Endodermal cell (in vitro differentiated cells): ENCODE data around the gene NUPR1. TPM values are rescaled to one million over a fixed set of nuclear protein-coding genes. Genes with fewer than 3 reads are reported as not detected.

Experiments used
- DNase-seq: peaks from one replicate; pipeline ENCODE4 v3.0.0-alpha.2; 2017
- H3K27ac ChIP-seq: 2 replicates; pipeline ENCODE4 v1.5.1; 2013; ENCODE audit warnings: mild to moderate bottlenecking, low read depth, low read length, moderate library complexity
- H3K27me3 ChIP-seq: 2 replicates; pipeline ENCODE4 v1.6.1; 2013; ENCODE audit warnings: mild to moderate bottlenecking, low read length, moderate library complexity; ENCODE audit not compliant: insufficient read depth, control insufficient read depth, poor library complexity, severe bottlenecking
- H3K36me3 ChIP-seq: 2 replicates; pipeline ENCODE4 v1.7.0; 2013; ENCODE audit warnings: mild to moderate bottlenecking, low read length, moderate library complexity; ENCODE audit not compliant: control insufficient read depth, insufficient read depth
- H3K4me1 ChIP-seq: one replicate; pipeline ENCODE4 v1.7.0; 2013; ENCODE audit warnings: low read length; ENCODE audit not compliant: control insufficient read depth, insufficient read depth
- H3K4me3 ChIP-seq: 2 replicates; pipeline ENCODE4 v1.5.1; 2013; ENCODE audit warnings: mild to moderate bottlenecking, low read length, moderate library complexity
- H3K9ac ChIP-seq: 2 replicates; pipeline ENCODE4 v1.6.1; 2013; ENCODE audit warnings: mild to moderate bottlenecking, low read length, moderate library complexity; ENCODE audit not compliant: poor library complexity, severe bottlenecking; ENCODE audit errors: extremely low read depth
- H3K9me3 ChIP-seq: 2 replicates; pipeline ENCODE4 v1.6.1; 2013; ENCODE audit warnings: mild to moderate bottlenecking, low read length, moderate library complexity; ENCODE audit not compliant: control insufficient read depth
- H3K27ac Mint-ChIP-seq: 2 replicates; pipeline ENCODE4 v1.8.0; 2020; ENCODE audit warnings: mixed read lengths
- H3K27me3 Mint-ChIP-seq: 2 replicates; pipeline ENCODE4 v1.8.0; 2021; ENCODE audit warnings: mild to moderate bottlenecking, mixed read lengths; ENCODE audit not compliant: insufficient read depth
- H3K36me3 Mint-ChIP-seq: 2 replicates; pipeline ENCODE4 v1.8.0; 2020; ENCODE audit warnings: low read depth, mixed read lengths
- H3K4me1 Mint-ChIP-seq: 2 replicates; pipeline ENCODE4 v1.8.0; 2020; ENCODE audit warnings: mixed read lengths
- H3K4me3 Mint-ChIP-seq: 2 replicates; pipeline ENCODE4 v1.8.0; 2020; ENCODE audit warnings: mild to moderate bottlenecking, moderate library complexity, mixed read lengths
- H3K9me3 Mint-ChIP-seq: 2 replicates; pipeline ENCODE4 v1.8.0; 2020; ENCODE audit warnings: mild to moderate bottlenecking, mixed read lengths
- WGBS, 2 experiments: methylation state at CpG; one replicate each; pipeline versions ENCODE4 v1.1.5 to v1.1.7; 2013; ENCODE audit warnings: missing lambda C conversion rate in 2 of 2, mixed read lengths in 1 of 2; ENCODE audit not compliant: insufficient coverage in 1 of 2, insufficient read length in 1 of 2; 5-methylcytosine and 5-hydroxymethylcytosine counted together
- total RNA-seq, 2 donors: library from RNA; stranded (reverse); fragmentation: NEBNext Ultra II Directional in 1 of 2; extraction: Animal tissue kit (Norgen Biotek cat#: 25700) in 1 of 2; gene quantifications; 2 replicates in 1 of 2; 3 replicates in 1 of 2; pipeline ENCODE4 v1.2.1, GENCODE V29; 2021
- TF ChIP-seq, protein P1 (sequence below): fragments of 200-600 bp; sonication (generic); conservative IDR thresholded peaks from 2 replicates; pipeline ENCODE4 v1.5.0; 2021; ENCODE audit warnings: antibody characterized with exemption, mild to moderate bottlenecking

NUPR1 gene
- total RNA-seq, 2 donors from 2014 or later = not detected

DNA sequence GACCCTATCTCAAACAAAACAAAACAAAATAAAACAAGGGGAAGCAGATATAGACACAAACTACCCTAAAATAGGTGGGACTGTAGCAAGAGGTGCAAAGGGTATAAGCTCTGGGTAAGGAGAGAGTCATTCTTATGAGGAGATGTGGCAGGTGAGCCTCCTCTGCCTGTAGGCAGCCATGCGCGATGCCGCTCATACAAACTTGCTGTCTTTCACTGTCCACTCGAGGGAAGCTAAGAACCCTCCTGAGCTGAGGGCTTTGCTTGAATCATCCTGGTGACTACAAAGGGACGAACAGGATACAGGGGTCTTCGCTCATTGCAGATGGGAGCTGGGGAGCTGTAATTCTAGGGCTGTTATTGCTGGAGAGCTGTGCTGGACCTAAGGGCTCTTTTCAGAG is 17.3 kb downstream of the NUPR1 start:
- TF ChIP-seq, protein P1, sequence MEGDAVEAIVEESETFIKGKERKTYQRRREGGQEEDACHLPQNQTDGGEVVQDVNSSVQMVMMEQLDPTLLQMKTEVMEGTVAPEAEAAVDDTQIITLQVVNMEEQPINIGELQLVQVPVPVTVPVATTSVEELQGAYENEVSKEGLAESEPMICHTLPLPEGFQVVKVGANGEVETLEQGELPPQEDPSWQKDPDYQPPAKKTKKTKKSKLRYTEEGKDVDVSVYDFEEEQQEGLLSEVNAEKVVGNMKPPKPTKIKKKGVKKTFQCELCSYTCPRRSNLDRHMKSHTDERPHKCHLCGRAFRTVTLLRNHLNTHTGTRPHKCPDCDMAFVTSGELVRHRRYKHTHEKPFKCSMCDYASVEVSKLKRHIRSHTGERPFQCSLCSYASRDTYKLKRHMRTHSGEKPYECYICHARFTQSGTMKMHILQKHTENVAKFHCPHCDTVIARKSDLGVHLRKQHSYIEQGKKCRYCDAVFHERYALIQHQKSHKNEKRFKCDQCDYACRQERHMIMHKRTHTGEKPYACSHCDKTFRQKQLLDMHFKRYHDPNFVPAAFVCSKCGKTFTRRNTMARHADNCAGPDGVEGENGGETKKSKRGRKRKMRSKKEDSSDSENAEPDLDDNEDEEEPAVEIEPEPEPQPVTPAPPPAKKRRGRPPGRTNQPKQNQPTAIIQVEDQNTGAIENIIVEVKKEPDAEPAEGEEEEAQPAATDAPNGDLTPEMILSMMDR = no peak
- no peak overlapping the region for H3K9ac ChIP-seq
- no peaks in the 10 kb centered on the region for H3K27me3 ChIP-seq
- Mint-ChIP-seq H3K4me3 (no peak overlapping the region), H3K36me3 (no peaks in the 10 kb centered on the region), H3K27ac (no peak overlapping the region), H3K4me1 (no peaks in the 10 kb centered on the region), H3K27me3 (no peaks in the 10 kb centered on the region), H3K9me3 (peaks cover 18% of the 10 kb centered on the region)
- peaks cover 9% of the 10 kb centered on the region for H3K9me3 ChIP-seq
- H3K4me1 ChIP-seq = no peaks in the 10 kb centered on the region
- H3K4me3 ChIP-seq = no peak overlapping the region
- H3K36me3 ChIP-seq = no peaks in the 10 kb centered on the region
- 86 to 92% methylated on average over 4 to 6 of the region's 6 CpGs for WGBS, 2 experiments
- no peak for DNase-seq
- no peak overlapping the region for H3K27ac ChIP-seq

DNA sequence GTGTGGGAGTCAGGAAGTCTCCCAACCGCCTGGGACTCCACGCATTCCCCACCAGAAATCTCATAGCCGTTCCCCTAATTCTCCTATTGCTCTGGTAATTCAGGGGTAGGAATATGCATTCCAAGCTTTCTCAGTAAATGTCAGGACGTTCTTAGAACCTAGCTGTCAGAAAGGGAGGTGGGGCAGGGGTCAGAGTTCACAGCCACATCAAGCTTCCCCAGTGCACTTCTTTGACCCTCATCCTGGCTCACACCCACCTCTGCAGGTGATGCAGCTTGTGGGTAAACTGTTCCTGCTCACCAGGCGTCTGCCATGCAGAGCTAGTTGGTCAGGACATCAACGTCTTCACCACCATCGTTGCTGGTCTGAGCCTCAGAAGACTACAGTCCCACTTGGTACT is 18.1 kb downstream of the NUPR1 start:
- 84 to 85% methylated on average over 5 to 7 of the region's 7 CpGs for WGBS, 2 experiments
- no peak overlapping the region for H3K27ac Mint-ChIP-seq
- no peak overlapping the region for H3K27ac ChIP-seq
- H3K4me3 ChIP-seq = no peak overlapping the region
- H3K9me3 Mint-ChIP-seq = peaks cover 10% of the 10 kb centered on the region
- H3K4me1 ChIP-seq = no peaks in the 10 kb centered on the region
- H3K4me3 Mint-ChIP-seq = no peak overlapping the region
- TF ChIP-seq, protein P1 = no peak
- H3K27me3 ChIP-seq = no peaks in the 10 kb centered on the region
- no peak overlapping the region for H3K9ac ChIP-seq
- no peaks in the 10 kb centered on the region for H3K4me1 Mint-ChIP-seq
- H3K36me3 Mint-ChIP-seq = no peaks in the 10 kb centered on the region
- H3K36me3 ChIP-seq = no peaks in the 10 kb centered on the region
- no peak for DNase-seq
- H3K27me3 Mint-ChIP-seq = no peaks in the 10 kb centered on the region
- peaks cover 5% of the 10 kb centered on the region for H3K9me3 ChIP-seq

DNA sequence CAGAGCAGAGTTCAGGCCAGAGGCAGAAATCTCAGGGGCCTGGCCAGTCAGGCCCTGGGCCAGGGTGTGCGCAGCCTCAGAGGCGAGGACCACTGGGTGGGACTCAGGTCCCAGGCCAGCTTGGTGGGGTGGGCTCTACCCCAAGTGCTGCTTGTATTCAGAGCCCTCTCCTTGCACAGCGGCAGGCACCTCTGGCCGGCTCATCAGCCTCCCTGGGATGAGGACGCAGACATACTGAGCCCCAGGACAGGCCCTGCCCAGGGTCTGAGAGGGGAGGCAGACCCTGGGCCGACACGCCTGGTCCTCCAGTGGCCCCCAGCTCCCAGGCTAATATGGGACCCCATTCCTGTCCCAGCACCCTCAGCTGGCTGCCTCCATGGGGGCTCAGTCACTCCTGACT is 24.5 kb downstream of the NUPR1 start:
- no peaks in the 10 kb centered on the region for H3K9me3 ChIP-seq
- no peak overlapping the region for H3K9ac ChIP-seq
- H3K9me3 Mint-ChIP-seq = no peaks in the 10 kb centered on the region
- no peak overlapping the region for H3K27ac ChIP-seq
- H3K4me1 Mint-ChIP-seq = no peaks in the 10 kb centered on the region
- no peaks in the 10 kb centered on the region for H3K4me1 ChIP-seq
- no peaks in the 10 kb centered on the region for H3K27me3 Mint-ChIP-seq
- H3K36me3 ChIP-seq = no peaks in the 10 kb centered on the region
- no peak overlapping the region for H3K27ac Mint-ChIP-seq
- 56 to 88% methylated on average over 2 to 7 of the region's 7 CpGs for WGBS, 2 experiments
- no peak overlapping the region for H3K4me3 Mint-ChIP-seq
- H3K36me3 Mint-ChIP-seq = no peaks in the 10 kb centered on the region
- TF ChIP-seq, protein P1 = no peak
- H3K27me3 ChIP-seq = no peaks in the 10 kb centered on the region
- DNase-seq = no peak
- no peak overlapping the region for H3K4me3 ChIP-seq
